Panc1 (cell line): Measurements from ENCODE around the gene ENPP6.

Source experiments
- POLR2AphosphoS5 ChIP-seq: IDR thresholded peaks from 2 replicates; pipeline ENCODE4 v1.6.1; 2012; ENCODE audit warnings: mild to moderate bottlenecking, low read depth, low read length, moderate library complexity
- SIN3A ChIP-seq: IDR thresholded peaks from 2 replicates; pipeline ENCODE4 v1.6.1; 2012; ENCODE audit warnings: low read depth, mild to moderate bottlenecking, low read length, moderate library complexity, borderline replicate concordance; ENCODE audit not compliant: insufficient read depth
- TCF7L2 ChIP-seq: IDR thresholded peaks from 2 replicates; pipeline ENCODE4 v1.6.1; 2011; ENCODE audit warnings: mild to moderate bottlenecking, low read depth, low read length, inconsistent platforms
- TF ChIP-seq, protein P1 (sequence below): fragments of 450-650 bp; IDR thresholded peaks from 2 replicates; pipeline ENCODE4 v1.5.1; 2017; ENCODE audit warnings: mild to moderate bottlenecking
- TF ChIP-seq, protein P2 (sequence below), 2 experiments: IDR thresholded peaks; 2 replicates each; pipeline ENCODE4 v1.6.1; 2011 to 2012; ENCODE audit warnings: low read depth in 2 of 2, control low read depth in 1 of 2, low read length in 1 of 2, mild to moderate bottlenecking in 1 of 2, moderate library complexity in 1 of 2; ENCODE audit not compliant: insufficient read depth in 1 of 2

DNA sequence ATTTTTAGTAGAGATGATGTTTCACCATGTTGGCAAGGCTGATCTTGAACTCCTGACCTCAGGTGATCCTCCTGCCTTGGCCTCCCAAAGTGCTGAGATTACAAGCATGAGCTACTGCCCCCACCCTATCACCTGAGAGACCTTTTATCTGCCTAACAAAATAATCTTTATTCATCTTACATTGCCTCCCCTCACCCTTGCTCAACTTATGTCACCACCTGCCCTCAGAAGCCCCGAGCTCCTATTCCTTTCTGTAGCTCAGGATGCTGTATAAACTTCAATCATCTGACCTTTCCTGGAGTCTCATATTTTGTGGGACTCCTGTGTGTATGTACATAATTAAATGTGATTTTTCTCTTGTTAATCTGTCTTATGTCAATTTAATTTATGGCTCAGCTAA lies 29.7 kb upstream of the ENPP6 start:
- TF ChIP-seq, protein P1, sequence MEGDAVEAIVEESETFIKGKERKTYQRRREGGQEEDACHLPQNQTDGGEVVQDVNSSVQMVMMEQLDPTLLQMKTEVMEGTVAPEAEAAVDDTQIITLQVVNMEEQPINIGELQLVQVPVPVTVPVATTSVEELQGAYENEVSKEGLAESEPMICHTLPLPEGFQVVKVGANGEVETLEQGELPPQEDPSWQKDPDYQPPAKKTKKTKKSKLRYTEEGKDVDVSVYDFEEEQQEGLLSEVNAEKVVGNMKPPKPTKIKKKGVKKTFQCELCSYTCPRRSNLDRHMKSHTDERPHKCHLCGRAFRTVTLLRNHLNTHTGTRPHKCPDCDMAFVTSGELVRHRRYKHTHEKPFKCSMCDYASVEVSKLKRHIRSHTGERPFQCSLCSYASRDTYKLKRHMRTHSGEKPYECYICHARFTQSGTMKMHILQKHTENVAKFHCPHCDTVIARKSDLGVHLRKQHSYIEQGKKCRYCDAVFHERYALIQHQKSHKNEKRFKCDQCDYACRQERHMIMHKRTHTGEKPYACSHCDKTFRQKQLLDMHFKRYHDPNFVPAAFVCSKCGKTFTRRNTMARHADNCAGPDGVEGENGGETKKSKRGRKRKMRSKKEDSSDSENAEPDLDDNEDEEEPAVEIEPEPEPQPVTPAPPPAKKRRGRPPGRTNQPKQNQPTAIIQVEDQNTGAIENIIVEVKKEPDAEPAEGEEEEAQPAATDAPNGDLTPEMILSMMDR = no peak
- TF ChIP-seq POLR2AphosphoS5 = no peak
- TF ChIP-seq, protein P2, sequence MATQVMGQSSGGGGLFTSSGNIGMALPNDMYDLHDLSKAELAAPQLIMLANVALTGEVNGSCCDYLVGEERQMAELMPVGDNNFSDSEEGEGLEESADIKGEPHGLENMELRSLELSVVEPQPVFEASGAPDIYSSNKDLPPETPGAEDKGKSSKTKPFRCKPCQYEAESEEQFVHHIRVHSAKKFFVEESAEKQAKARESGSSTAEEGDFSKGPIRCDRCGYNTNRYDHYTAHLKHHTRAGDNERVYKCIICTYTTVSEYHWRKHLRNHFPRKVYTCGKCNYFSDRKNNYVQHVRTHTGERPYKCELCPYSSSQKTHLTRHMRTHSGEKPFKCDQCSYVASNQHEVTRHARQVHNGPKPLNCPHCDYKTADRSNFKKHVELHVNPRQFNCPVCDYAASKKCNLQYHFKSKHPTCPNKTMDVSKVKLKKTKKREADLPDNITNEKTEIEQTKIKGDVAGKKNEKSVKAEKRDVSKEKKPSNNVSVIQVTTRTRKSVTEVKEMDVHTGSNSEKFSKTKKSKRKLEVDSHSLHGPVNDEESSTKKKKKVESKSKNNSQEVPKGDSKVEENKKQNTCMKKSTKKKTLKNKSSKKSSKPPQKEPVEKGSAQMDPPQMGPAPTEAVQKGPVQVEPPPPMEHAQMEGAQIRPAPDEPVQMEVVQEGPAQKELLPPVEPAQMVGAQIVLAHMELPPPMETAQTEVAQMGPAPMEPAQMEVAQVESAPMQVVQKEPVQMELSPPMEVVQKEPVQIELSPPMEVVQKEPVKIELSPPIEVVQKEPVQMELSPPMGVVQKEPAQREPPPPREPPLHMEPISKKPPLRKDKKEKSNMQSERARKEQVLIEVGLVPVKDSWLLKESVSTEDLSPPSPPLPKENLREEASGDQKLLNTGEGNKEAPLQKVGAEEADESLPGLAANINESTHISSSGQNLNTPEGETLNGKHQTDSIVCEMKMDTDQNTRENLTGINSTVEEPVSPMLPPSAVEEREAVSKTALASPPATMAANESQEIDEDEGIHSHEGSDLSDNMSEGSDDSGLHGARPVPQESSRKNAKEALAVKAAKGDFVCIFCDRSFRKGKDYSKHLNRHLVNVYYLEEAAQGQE (IDR thresholded peaks at IDR 0.05; ENCODE audit: insufficient read depth in 1 of 2, low read depth in 2 of 2, low read length in 1 of 2) = no peak
- no peak for TF ChIP-seq SIN3A
- no peak for TF ChIP-seq TCF7L2
